Measurements from ENCODE around the gene IRGQ.

GRCh38 chr19:43551399-43552197 lies 44.3 kb downstream of the IRGQ start:
- TF ChIP-seq CTCF (IDR thresholded peaks at IDR 0.05) (no peak), PRRX2 (CRISPR knock-in tag; IDR thresholded peaks at IDR 0.05) (no peak), NR2C2 (CRISPR knock-in tag; IDR thresholded peaks at IDR 0.05) (no peak), CREB1 (CRISPR knock-in tag; IDR thresholded peaks at IDR 0.05) (no peak), FOXK1 (CRISPR knock-in tag; IDR thresholded peaks at IDR 0.05) (no peak), KAT7 (CRISPR knock-in tag; IDR thresholded peaks at IDR 0.05; ENCODE audit: borderline replicate concordance) (no peak), ZBTB21 (CRISPR knock-in tag; IDR thresholded peaks at IDR 0.05; ENCODE audit: borderline replicate concordance) (no peak), SP1 (CRISPR knock-in tag; conservative IDR thresholded peaks at IDR 0.05) (no peak), ESRRA (CRISPR knock-in tag; IDR thresholded peaks at IDR 0.05; ENCODE audit: borderline replicate concordance) (no peak), ATF1 (CRISPR knock-in tag; IDR thresholded peaks at IDR 0.05) (no peak)
- TF ChIP-seq, protein P1, sequence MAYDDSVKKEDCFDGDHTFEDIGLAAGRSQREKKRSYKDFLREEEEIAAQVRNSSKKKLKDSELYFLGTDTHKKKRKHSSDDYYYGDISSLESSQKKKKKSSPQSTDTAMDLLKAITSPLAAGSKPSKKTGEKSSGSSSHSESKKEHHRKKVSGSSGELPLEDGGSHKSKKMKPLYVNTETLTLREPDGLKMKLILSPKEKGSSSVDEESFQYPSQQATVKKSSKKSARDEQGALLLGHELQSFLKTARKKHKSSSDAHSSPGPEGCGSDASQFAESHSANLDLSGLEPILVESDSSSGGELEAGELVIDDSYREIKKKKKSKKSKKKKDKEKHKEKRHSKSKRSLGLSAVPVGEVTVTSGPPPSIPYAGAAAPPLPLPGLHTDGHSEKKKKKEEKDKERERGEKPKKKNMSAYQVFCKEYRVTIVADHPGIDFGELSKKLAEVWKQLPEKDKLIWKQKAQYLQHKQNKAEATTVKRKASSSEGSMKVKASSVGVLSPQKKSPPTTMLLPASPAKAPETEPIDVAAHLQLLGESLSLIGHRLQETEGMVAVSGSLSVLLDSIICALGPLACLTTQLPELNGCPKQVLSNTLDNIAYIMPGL (CRISPR knock-in tag; IDR thresholded peaks at IDR 0.05), result no peak

All from WTC11 (cell line).